Astrocyte of the spinal cord (primary cell): ENCODE measurements around the gene IQSEC3.

Experiments used
- DNase-seq: peaks from one replicate; pipeline ENCODE4 v3.0.0; 2011; ENCODE audit warnings: low read depth, low spot score
- H3K4me3 ChIP-seq: 2 replicates; pipeline ENCODE4 v1.5.1; 2011; ENCODE audit warnings: low read depth, mild to moderate bottlenecking, low read length, moderate library complexity
- CTCF ChIP-seq: IDR thresholded peaks from 2 replicates; pipeline ENCODE4 v1.5.1; 2012; ENCODE audit warnings: low read depth, mild to moderate bottlenecking, low read length, inconsistent platforms
- in situ Hi-C: cut with HindIII; loops from 2 replicates; pipeline ENCODE4 v1.10.0; 2017; ENCODE audit warnings: low sequenced_read_pairs

Gene IQSEC3

GRCh38 chr12:98924-99352, 32.4 kb downstream of the IQSEC3 start:
- no peak for TF ChIP-seq CTCF
- no peak overlapping the region for H3K4me3 ChIP-seq
- in situ Hi-C loops: no loop called here
- DNase-seq: no peak

- H3K4me3 ChIP-seq: no peak overlapping the region
- DNase-seq: peak; percentile 15
- TF ChIP-seq CTCF: no peak
- in situ Hi-C loops: no loop called here
Measured at GRCh38 chr12:99605-100004, 33.0 kb downstream of the IQSEC3 start.

GRCh38 chr12:101969-102878, 35.7 kb downstream of the IQSEC3 start:
- H3K4me3 ChIP-seq: no peak overlapping the region
- DNase-seq: no peak
- in situ Hi-C loops: no loop called here
- no peak for TF ChIP-seq CTCF

GRCh38 chr12:102879-103168, 36.3 kb downstream of the IQSEC3 start:
- in situ Hi-C loops: no loop called here
- DNase-seq: no peak
- H3K4me3 ChIP-seq: no peak overlapping the region
- TF ChIP-seq CTCF: no peak

GRCh38 chr12:103169-103981, 36.8 kb downstream of the IQSEC3 start:
- no peak overlapping the region for H3K4me3 ChIP-seq
- DNase-seq: no peak
- no peak for TF ChIP-seq CTCF
- in situ Hi-C loops: no loop called here

- no peak for TF ChIP-seq CTCF
- DNase-seq: no peak
- H3K4me3 ChIP-seq: no peak overlapping the region
- in situ Hi-C loops: no loop called here
Measured at GRCh38 chr12:104551-105081, 38.0 kb downstream of the IQSEC3 start.
